SHP77 (cell line): ENCODE measurements around the gene PNMT.

ENCODE experiments used
- DNase-seq, 2 experiments: peaks; one replicate each; lab custom pipeline; 2025; lab: John Stamatoyannopoulos, UW

The PNMT gene

DNA sequence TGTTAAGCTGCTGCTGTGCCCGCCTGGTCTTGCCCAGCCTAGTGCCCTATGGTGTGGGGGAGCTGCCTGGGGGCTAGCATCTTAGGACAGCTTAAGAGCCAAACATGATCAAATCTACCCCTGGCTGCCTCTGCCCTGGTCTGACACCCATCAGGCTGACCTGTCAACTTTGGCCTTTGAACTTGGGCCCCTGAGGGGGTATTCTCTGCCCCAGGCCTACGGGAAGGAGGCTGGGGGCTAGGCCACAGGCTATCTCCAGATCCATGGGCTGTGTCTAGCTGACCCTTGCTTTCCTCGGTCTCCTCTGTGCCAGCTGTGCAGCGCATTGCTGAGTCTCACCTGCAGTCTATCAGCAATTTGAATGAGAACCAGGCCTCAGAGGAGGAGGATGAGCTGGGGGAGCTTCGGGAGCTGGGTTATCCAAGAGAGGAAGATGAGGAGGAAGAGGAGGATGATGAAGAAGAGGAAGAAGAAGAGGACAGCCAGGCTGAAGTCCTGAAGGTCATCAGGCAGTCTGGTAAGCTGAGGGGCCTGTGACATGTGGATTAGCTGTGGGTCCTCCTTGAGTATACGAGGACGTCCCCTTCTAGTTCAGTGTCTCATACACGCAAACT, 34.6 kb upstream of the PNMT start:
- no peak for DNase-seq

DNA sequence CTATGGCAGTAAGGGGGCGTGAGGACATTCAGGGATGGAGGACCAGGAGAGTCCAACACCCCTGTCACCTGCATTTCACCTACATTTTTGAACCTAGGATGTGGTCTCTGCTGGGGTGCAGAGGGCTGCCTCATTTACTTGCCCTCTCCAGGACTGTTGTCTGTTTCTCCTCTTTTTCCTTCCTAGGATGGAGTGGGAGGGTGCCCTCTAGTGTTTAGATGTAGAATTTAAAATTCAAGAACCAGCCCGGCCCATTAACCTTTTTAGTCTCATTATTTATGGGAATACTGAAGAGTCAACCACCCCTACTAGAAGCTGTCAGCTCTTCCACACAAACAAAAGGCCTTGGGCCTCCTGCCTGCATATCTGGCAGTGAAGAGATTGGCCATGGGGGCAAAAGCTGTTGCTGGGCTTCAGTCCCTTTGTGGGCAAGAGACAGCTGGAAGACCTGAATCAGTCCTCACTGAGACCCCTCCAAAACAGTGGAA, 33.8 kb upstream of the PNMT start:
- DNase-seq, result peak; percentile 56 to 61

DNA sequence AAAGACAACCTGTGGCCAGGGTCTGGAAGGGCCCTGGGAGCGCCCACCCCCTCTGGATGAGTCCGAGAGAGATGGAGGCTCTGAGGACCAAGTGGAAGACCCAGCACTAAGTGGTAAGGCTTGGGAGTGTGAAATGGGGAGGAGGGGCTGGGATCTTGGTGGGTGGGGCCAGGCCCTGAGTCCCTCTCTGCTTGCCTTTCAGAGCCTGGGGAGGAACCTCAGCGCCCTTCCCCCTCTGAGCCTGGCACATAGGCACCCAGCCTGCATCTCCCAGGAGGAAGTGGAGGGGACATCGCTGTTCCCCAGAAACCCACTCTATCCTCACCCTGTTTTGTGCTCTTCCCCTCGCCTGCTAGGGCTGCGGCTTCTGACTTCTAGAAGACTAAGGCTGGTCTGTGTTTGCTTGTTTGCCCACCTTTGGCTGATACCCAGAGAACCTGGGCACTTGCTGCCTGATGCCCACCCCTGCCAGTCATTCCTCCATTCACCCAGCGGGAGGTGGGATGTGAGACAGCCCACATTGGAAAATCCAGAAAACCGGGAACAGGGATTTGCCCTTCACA, 32.6 kb upstream of the PNMT start:
- no peak for DNase-seq

DNA sequence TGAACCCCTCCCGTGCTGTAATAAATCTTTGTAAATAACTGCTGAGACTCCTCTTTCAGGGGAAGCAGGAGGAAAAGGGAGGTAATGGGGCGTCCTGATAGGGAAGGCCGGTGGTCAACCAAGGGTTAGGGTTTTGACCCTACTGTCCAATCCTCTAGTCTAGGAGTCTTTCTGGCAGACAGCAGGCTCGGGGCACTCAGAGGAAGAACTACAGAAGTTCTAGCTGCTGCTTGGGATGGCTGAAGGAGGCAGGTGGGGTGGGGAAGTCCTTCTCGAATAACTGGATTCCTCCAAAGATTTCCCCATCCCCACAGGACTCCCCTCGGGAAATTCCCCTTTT, 31.7 kb upstream of the PNMT start:
- DNase-seq, result no peak

DNA sequence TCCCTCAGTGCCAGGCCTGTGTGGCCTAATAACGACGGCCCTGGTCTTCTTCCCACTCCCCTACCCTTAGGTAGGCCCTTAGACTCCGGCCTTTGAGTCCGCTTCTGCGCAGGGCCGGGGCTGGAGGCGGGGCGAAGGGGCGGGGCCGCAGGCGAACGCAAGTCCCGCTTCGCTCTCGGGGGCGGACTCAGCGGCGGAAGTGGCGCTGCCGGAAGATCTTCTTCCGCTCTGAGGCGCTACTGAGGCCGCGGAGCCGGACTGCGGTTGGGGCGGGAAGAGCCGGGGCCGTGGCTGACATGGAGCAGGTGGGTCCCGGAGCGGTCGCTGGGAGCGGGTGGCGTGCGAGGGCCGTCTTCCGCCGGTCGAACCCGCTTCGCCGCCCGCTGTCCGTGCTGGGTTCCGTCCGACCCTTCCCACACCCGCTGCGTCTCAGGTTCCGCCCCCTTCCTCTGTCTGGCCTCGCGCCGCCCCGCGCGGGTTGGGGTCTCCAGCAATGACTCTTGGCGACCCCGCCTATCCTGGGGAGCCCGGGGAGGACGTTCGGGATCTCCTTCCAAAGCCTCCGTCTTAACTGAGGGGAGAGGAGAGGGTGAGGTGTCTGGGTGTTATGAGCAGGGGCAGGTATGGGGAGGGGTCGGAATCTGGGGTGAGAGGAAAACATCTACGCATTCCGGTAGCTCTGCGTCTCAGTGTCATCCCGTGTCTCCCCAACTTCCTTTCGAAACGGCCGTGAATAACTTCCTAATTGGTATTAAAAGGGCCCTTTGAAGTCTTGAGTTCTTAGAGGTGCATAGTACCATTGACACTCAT, 31.1 kb upstream of the PNMT start, which contains the start of gene STARD3:
TSS of gene STARD3 (plus strand) at position 218 of the 810 bp plus-strand sequence. CDS start 16,388 bp downstream, outside the sequence.
- peak; percentile 77 to 90 for DNase-seq

DNA sequence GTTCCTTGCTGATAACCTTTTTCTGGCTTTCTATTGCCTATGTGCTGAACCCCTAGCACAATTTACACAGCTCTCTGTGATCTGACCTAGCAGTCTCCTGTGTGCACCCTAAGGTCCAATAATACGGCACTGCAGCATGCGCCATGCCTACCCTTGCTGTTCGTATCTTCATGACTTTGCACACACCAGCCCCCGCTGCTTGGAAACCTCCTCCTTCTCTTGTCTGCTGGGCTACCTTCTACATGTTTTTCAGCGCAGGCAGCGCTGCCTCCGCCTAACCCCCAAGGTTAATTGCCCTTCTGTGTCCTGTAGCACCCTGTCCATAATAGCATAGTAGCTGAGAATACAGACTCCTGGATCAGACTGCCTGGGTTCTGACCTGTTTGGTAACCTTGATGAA, 29.9 kb upstream of the PNMT start:
- DNase-seq, result no peak

DNA sequence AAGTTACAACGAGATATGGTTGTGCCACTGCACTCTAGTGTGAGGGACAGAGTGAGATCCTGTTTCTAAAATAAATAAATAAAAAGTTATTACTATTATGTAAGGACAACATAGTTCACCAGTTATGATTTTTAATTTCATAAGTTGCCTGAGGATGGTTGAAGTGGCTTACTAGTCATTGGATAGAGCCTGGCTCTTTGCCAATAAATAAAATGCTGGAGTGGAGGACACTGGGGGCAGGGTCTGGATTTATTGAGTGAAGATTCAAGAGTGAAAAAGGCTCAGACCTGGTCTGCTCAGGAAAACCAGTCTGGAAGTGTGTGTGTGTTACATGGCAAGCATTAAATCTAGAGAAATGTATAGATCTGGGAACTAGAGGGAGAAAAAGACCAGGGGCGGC, 29.2 kb upstream of the PNMT start:
- DNase-seq, result no peak

DNA sequence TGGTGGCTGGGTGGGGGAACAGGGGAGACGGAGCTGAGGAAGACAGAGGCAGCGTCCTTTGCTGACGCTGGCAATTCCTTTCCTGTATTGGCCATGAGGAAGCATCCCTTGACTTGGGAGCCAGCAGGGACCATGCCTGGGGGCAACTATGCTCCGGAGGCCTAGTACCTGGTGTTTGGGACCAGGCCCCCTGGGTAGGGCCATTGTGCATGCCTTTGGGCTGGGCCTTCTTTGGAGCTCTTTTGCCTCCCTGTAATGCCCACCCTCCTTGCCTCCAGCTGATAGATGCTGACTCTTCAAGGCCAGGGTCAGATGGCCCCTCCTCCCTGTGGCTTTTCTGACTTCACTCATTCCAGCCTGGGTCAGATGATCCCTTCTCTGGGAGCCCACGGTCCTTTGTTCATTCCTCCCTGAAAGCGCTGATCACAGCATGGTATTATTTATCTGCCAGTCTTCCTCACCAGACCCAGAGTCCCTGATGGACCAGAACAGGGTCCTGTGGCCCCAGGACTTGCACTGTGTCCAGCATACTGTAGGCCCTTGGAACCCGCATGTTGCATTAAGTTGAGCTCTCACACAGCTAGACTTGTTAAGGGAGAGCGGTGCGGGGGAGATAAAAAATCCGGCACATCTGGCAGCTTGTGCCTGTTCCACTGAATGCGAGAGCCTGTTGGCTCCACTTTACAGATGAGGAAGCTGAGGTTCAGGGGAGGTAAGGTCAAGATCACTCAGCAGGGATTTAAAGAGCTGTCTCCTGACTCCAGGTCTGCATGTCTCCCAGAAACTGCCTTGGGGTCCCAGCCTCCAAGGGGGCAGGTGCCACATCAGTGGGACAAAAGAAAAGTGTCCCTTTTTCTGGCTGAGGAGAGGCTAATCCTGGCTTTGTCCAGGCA, 28.4 kb upstream of the PNMT start:
- no peak for DNase-seq

DNA sequence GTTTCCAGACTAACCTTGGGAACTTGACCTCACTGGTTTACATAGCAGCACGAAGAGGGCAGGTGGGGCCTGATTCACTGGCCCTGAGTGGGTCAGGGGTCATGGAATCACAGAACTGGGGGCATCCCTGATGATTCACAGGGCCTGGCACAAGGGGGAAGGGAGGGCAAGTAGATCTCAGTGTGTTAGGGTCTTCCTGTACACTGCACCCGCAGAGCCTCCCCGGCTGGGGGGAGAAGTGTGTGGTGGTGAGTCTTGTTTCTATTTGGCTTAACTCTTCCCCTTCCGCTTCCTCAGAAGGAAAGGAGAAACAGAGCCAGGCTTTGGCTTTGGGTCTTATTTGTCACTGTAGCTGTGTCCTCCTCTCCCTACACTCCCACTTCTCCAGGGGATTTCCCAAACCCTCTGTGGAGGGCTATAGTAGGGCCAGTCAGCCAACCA, 27.6 kb upstream of the PNMT start:
- no peak for DNase-seq

DNA sequence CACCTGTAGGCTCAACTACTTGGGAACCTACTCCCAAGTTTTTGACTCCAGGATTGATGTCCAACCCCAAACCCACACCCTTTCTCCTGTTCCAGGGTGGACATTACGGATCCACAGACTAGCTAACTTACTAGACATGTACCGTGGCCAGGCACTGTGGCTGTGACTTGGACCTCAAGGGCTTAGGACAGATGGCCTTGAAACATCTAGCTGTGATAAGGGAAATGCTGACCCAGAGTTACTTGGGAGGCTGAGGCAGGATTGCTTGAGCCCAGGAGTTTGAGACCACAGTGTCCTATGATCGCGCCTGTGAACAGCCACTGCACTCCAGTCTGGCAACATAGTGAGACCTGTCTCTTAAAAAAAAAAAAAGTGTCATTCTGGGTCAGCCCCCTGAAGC, 27.2 kb upstream of the PNMT start:
- DNase-seq, result no peak

DNA sequence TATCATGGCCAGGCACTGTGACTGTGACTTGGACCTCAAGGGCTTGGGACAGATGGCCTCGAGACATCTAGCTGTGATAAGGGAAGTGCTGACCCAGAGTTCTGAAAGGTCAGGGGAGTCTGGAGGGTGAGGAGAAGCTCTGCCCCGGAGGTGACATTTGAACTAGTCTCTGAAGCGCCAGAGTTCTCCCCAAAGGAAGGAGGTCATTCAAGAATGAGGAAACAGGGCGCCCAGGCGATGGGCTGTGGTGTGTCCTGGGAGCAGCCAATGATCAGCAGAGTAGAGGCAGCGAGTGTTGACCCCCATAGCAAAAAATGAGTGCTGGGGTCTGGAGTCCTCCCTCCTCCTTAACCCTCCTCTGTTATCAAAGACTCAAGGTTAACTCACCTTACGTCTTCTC, 26.4 kb upstream of the PNMT start:
- DNase-seq, result no peak

DNA sequence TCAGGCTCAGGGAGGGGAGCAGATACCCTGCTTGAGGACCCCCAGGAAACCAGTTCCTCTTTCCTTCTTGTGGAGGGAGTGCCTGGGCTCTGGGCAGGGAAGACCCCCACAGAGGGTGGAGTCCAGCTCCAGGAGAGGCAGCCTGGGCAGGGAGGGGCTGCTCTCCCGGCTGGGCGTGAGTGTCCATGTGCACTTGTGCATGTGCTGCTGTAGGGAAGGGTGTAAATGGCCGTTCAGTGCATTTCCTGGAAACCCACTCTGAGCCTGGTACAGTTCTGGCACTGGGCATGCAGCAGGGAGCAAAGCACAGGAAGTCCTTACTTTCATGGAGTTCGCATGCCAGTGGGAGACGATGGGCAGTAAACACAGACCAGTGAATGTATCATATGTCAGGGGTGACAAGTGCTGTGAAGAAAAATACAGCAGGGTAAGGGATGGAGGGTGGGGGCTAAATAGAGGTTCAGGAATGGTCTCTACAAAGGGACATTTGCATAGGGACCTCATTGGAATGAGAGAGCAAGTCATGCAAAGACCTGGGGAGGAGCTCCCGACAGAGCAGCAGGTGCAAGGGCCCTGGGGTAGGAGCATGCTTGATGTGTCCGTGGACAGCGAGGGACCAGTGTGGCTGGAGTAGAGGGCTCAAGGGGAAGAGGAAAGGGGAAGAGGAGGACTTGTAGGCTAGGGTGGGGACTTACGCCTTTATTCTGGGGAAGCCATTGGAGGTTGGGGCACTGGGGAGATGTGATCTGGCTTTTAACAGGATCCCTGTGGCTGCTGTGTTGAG, 25.8 kb upstream of the PNMT start:
- no peak for DNase-seq

DNA sequence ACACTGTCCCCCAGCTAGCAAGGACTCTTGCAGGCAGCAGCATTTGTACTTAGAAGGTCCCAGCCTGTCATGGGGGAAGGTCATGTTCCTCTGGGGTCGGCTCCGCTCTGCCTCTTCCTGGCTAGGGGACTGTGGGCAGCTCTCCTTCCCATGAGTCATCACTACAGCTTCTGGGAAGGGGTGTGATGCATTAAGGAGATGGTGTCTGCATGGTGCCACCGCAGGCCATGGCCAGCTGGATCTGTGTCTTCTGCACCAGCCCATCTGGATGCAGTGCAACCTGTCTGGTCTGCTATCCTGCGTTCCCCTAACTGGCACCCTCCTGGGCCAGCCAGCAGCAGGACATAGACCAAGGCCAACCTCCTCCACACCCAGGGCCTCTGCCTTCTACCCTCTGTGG, 25.0 kb upstream of the PNMT start:
- DNase-seq, result no peak

DNA sequence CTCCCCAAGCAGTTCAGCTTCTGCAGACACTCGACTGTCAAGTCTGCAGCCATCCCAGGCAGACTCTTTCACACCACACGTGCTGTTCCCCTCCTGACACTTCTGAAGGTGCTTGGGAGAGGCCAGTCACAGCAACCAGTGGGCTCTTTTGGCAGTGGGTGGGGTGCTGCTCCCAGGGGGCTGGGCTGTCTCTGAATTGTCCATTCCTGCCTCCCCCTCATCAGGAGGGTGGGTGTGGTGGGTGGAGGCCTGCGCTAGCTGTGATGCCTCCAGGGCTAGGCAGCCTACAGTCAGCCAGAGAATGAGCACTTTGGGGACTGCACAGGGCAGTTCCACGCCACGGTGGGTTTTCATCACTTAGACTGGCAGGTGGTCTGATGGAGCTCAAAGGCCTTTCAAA, 21.0 kb upstream of the PNMT start:
- DNase-seq, result no peak

DNA sequence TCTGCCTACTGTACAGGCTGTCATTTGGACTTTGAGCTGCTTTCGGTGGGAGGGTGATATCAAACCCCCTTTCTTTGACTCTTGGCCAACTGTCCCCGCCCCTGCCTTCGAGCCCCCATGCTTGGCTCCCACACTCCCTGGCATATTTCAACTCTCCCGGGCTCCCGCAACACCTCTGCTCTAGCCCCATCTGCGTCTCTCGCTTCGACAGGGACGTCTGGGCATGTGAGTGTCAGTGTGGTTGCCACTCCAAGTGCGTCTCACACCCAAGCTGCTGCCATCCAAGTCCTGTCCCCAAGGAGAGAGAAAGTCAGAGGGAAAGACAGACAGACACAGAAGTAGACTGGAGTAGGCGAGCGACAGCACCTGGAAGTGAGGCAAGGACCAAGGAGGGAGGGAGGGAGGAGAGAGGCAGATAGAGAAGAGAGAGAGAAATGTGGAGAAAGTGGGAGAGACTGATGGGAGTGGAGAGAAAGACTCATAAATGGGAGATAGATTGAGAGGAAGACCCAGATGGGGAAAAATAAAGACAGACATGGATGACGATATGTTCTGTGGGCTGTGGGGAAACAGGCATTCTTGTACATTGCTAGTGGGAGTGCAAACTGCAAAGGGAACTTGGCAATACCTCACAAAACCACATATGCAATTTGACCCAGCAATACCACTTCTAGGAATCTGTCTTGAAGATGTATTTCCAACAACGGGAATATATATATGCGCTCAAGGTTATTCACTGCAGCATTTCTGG, 19.5 kb upstream of the PNMT start:
- no peak for DNase-seq

DNA sequence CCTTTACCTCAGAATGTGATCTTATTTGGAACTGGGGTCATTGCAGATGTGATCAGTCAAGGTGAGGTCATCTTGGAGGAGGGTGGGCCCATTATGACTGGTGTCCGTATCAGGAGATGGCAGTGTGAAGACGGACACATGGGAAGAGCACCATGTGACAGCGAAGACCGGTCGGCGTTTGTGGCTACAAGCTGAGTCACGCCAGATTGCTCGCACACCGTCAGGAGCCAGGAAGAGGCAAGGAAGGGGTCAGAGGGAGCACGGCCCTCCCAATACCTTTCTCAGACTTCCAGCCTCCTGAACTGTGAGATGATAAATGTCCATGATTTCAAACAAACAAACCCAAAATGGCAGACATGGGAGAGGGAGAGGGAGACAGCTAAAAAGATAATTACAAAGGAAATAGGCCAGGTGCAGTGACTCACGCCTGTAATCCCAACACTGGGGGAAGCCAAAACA, 18.1 kb upstream of the PNMT start:
- DNase-seq, result peak in 1 of 2 experiments; percentile 36

DNA sequence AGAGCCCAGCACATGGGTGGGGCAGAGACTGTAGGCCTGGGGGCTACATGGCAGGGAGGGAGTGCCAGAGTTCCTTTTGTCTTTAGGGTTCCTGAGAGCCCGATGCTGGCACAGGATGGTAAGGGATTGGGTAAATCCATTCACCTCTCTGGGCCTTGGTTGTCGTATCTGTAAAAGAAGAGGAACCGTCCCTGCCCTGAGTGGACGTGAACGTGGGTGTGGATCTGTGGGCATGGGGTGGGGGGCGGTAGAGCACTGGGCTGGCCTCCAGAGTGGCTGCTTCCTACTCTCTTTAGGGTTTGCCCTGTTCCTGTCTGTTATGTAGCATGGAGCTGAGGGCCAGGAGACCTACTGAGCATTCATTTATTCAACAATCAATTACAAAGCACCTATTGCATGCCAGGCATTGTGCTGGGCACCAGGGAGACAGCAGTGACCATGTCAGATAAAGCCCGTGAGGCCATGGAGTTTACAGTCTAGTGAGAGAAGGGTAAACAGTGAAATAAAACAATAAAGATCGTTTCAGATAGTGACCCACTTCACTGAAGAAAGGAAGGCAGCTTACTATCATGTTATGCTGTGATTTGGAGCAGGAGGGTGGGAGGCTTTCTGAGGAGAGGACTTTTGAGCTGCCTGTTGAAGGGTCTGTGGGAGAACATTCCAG, 16.2 kb upstream of the PNMT start:
- no peak for DNase-seq

DNA sequence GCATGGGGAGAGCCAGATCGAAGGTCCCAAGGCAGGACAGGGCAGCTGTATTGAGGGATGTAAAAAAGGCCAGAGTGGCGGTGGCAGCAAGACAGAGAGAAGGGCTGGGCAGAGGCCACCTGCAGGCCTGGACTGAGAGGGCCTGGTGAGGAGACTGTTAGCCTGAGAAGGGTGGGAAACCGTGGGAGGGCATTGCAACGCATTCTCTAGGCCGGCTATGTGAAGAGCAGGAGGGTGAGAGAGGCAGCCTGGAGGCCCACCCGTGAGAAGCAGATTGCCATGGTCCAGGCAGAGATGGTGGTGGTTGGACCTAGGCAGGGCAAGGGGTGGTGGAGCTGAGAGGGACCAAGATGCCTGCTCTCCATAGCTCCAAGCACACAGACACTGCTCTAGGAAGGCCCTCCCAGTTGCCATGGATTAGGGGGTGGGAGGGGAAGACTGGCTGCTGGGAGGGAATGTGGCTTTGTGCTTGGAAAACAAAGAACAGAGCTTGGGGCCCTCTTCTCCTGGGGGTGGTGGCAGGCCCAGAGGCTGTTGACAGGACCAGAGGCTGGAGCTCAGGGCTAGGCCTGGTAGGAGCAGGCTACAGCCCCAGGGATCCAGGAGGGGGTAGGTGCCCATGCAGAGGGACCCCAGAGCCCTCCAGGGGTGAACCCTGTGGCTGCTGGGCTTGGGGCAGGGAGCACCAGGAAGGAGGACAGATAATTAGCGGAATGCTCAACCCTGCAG, 15.5 kb upstream of the PNMT start:
- DNase-seq, result no peak

DNA sequence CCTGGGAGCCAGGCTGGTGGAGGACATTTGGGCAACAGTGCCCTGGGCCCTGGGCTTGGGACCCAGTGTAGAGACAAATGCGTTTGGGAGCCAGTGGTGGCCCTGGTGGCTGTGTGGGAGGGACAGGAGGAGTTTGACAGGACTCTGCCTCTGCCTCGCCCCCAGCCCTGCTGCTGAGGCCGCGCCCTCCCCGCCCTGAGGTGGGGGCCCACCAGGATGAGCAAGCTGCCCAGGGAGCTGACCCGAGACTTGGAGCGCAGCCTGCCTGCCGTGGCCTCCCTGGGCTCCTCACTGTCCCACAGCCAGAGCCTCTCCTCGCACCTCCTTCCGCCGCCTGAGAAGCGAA, 15.0 kb upstream of the PNMT start:
- no peak for DNase-seq
